HCT116 (cell line): ENCODE results near the gene SLC25A51. TPM values are rescaled to one million over a fixed set of nuclear protein-coding genes. Genes with fewer than 3 reads are reported as not detected.

Experiments used
- ATAC-seq: fragments of 200-7000 bp; cut with Tn5 transposase; 2 replicates; pipeline ENCODE4 v1.9.1; 2020; ENCODE audit warnings: mild to moderate bottlenecking, moderate library complexity
- BruUV-seq: library from RNA; stranded (reverse); fragments of 400-500 nt; replicated peaks from 2 replicates; lab custom pipeline; 2021; lab: Mats Ljungman, UMichigan
- CTCF ChIA-PET: fragments of 300-600 bp; sonication (Branson Sonifier 250); formaldehyde crosslinking; loops from one replicate; lab custom pipeline; 2021; ENCODE audit warnings: antibody characterized with exemption; lab: Charles Lee
- POLR2A ChIA-PET: fragments of 300-600, 350-600 bp; sonication (Branson Sonifier 250); formaldehyde crosslinking; loops from one replicate; lab custom pipeline; 2021; ENCODE audit warnings: antibody characterized with exemption; lab: Charles Lee
- RAD21 ChIA-PET, 2 experiments: fragments of 300-600 bp; sonication (Branson Sonifier 250); formaldehyde crosslinking; loops; one replicate each; lab custom pipeline; 2023; ENCODE audit warnings: low total read pairs in 2 of 2; ENCODE audit not compliant: uncharacterized antibody in 2 of 2, unreplicated experiment in 2 of 2, low non-redundant PET in 1 of 2; lab: Charles Lee
- DNase-seq: peaks from one replicate; pipeline ENCODE4 v3.0.0-alpha.2; 2010; ENCODE audit warnings: low read depth, low spot score
- H2AFZ ChIP-seq: fragments of 200-600 bp; shearing (Covaris generic), sonication (generic); 2 replicates; pipeline ENCODE4 v1.6.1; 2017; ENCODE audit warnings: low read depth, mixed run types, mixed read lengths, antibody characterized with exemption, low read length; ENCODE audit not compliant: poor library complexity, severe bottlenecking
- H3K27ac ChIP-seq: 2 replicates; pipeline ENCODE4 v1.5.1; 2012; ENCODE audit warnings: low read depth, low read length
- H3K27me3 ChIP-seq: fragments of 200-600 bp; sonication (generic); 2 replicates; pipeline ENCODE4 v1.6.1; 2016; ENCODE audit warnings: mixed run types, low read length, mixed read lengths; ENCODE audit not compliant: insufficient read depth
- H3K36me3 ChIP-seq, 2 experiments: fragments of 200-500 bp in 1 of 2; fragments of 200-600 bp in 1 of 2; sonication (Bioruptor generic) in 1 of 2; sonication (generic) in 1 of 2; 2 replicates each; pipeline versions ENCODE4 v1.5.1 to v1.6.1; 2014 to 2016; ENCODE audit warnings: low read length in 2 of 2, inconsistent platforms in 1 of 2, mixed read lengths in 1 of 2, mixed run types in 1 of 2; ENCODE audit not compliant: insufficient read depth in 2 of 2, control insufficient read depth in 1 of 2
- H3K4me1 ChIP-seq, 2 experiments: fragments of 200-600 bp in 1 of 2; sonication (generic) in 1 of 2; 2 replicates each; pipeline versions ENCODE4 v1.5.1 to v1.6.1; 2012 to 2017; ENCODE audit warnings: low read length in 2 of 2, inconsistent platforms in 1 of 2, mild to moderate bottlenecking in 1 of 2, mixed read lengths in 1 of 2, mixed run types in 1 of 2, moderate library complexity in 1 of 2; ENCODE audit not compliant: insufficient read depth in 2 of 2, control insufficient read depth in 1 of 2
- H3K4me2 ChIP-seq: fragments of 200-600 bp; sonication (generic); 2 replicates; pipeline ENCODE4 v1.6.1; 2017; ENCODE audit warnings: mixed run types, low read length, mixed read lengths
- H3K4me3 ChIP-seq, 2 experiments: fragments of 200-600 bp in 1 of 2; sonication (generic) in 1 of 2; replicated peaks in 1 of 2; 2 replicates each; pipeline ENCODE4 v1.5.1; 2011 to 2016; ENCODE audit warnings: low read length in 2 of 2, control low read depth in 1 of 2, low read depth in 1 of 2, mild to moderate bottlenecking in 1 of 2, mixed read lengths in 1 of 2, mixed run types in 1 of 2
- H3K79me2 ChIP-seq: fragments of 200-600 bp; sonication (generic); 2 replicates; pipeline ENCODE4 v1.6.1; 2017; ENCODE audit warnings: mild to moderate bottlenecking, mixed run types, low read length, moderate library complexity, mixed read lengths; ENCODE audit not compliant: insufficient read depth
- H3K9ac ChIP-seq: fragments of 200-600 bp; sonication (generic); 2 replicates; pipeline ENCODE4 v1.6.1; 2016; ENCODE audit warnings: low read length, mixed read lengths
- H3K9me2 ChIP-seq: fragments of 200-600 bp; sonication (generic), shearing (Covaris generic); 2 replicates; pipeline ENCODE4 v1.6.1; 2017; ENCODE audit warnings: mixed run types, mild to moderate bottlenecking, moderate library complexity; ENCODE audit not compliant: insufficient read depth
- H3K9me3 ChIP-seq, 2 experiments: fragments of 200-500 bp in 1 of 2; fragments of 200-600 bp in 1 of 2; sonication (Bioruptor generic) in 1 of 2; sonication (generic) in 1 of 2; 2 replicates each; pipeline ENCODE4 v1.6.1; 2014 to 2017; ENCODE audit warnings: low read length in 2 of 2, mixed read lengths in 2 of 2, inconsistent platforms in 1 of 2, low read depth in 1 of 2, mild to moderate bottlenecking in 1 of 2, mixed run types in 1 of 2, moderate library complexity in 1 of 2; ENCODE audit not compliant: control insufficient read depth in 1 of 2, insufficient read depth in 1 of 2
- H4K20me1 ChIP-seq: fragments of 200-600 bp; sonication (generic), shearing (Covaris generic); 2 replicates; pipeline ENCODE4 v1.6.1; 2017; ENCODE audit warnings: mixed run types, mild to moderate bottlenecking, moderate library complexity; ENCODE audit not compliant: insufficient read depth
- CBX3 ChIP-seq: IDR thresholded peaks from 2 replicates; pipeline ENCODE4 v1.6.1; 2012; ENCODE audit warnings: low read depth
- CEBPB ChIP-seq: IDR thresholded peaks from 2 replicates; pipeline ENCODE4 v1.6.1; 2012; ENCODE audit warnings: low read depth
- ELF1 ChIP-seq: IDR thresholded peaks from 2 replicates; pipeline ENCODE4 v1.6.1; 2012; ENCODE audit warnings: low read depth, borderline replicate concordance
- EZH2 ChIP-seq: fragments of 200-600 bp; sonication (generic); IDR thresholded peaks from 2 replicates; pipeline ENCODE4 v1.6.1; 2017; ENCODE audit warnings: antibody characterized with exemption, mixed run types
- EZH2phosphoT487 ChIP-seq: fragments of 200-600 bp; IDR thresholded peaks from 2 replicates; pipeline ENCODE4 v1.6.1; 2018; ENCODE audit warnings: antibody characterized with exemption, borderline replicate concordance
- FOSL1 ChIP-seq: IDR thresholded peaks from 2 replicates; pipeline ENCODE4 v1.6.1; 2012; ENCODE audit warnings: low read depth
- POLR2AphosphoS5 ChIP-seq: IDR thresholded peaks from 2 replicates; pipeline ENCODE4 v1.6.1; 2011; ENCODE audit warnings: mild to moderate bottlenecking, low read depth, low read length, moderate library complexity
- RAD21 ChIP-seq: IDR thresholded peaks from 2 replicates; pipeline ENCODE4 v1.6.1; 2012; ENCODE audit warnings: low read depth, mild to moderate bottlenecking
- SIN3A ChIP-seq: IDR thresholded peaks from 2 replicates; pipeline ENCODE4 v1.6.1; 2012; ENCODE audit warnings: low read depth
- SRF ChIP-seq: IDR thresholded peaks from 2 replicates; pipeline ENCODE4 v1.6.1; 2012; ENCODE audit warnings: low read depth
- YY1 ChIP-seq: IDR thresholded peaks from 2 replicates; pipeline ENCODE4 v1.6.1; 2011; ENCODE audit warnings: low read length, low read depth, moderate library complexity, mild to moderate bottlenecking; ENCODE audit not compliant: insufficient replicate concordance; ENCODE audit errors: extremely low read depth
- intact Hi-C: fragments of 100-400 bp; cut with micrococcal nuclease; formaldehyde crosslinking; loops from 2 replicates; pipeline ENCODE4 v1.10.0; 2022
- total RNA-seq: library from RNA; stranded (reverse); gene quantifications from one replicate; pipeline ENCODE4 v1.2.1, GENCODE V29; 2021; ENCODE audit not compliant: unreplicated experiment
- TF ChIP-seq, protein P1 (sequence below): IDR thresholded peaks from 2 replicates; pipeline ENCODE4 v1.6.1; 2012

The SLC25A51 gene
- total RNA-seq, 1 experiment from 2014 or later, result 27.3 TPM

DNA sequence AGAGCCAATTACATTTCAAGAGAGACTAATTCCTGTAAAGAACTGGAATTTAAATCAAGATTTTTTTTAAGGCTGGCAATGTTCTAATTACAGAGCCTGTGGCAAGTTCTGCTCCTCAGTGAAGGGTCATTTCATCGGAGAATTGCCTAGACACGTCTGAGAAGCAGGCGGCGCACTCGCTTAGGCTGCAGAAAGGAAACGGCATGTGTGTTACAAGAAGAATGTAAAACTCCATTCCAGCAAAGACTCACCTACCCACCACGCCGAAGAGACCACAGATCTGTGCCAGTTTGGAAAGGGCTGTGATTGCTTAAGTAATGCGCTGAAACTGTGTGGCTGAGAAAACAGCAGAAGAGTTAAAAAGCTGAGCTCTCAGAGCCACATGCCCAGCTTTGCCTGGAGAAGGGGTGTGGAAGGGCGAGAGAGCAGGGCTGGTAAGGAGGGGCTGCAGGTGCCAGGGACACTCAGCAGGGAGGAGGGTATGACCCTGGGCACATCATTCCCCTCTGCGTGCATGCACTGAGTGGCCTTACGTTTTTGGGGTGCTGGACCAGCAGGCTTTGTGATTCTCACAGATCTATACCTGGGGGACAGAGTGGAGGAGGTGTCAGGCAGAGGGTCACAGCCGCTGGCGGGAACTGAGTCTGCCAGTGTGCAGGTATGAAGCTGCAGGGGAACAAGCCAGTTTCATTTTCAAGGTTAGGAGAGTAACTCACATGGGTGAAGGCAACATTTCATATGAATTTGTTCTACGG, 17.8 kb upstream of the SLC25A51 start:
- no peak overlapping the region for H3K4me2 ChIP-seq
- CTCF ChIA-PET, result interaction anchor here (1.5 kb wide), 1 partner anchor 103 kb away, joined by 3 read pairs; no protein-coding TSS in a partner anchor
- H2AFZ ChIP-seq, result no peak overlapping the region
- POLR2A ChIA-PET, result no interaction called here
- no peak overlapping the region for H3K4me3 ChIP-seq
- H4K20me1 ChIP-seq, result no peaks in the 10 kb centered on the region
- no peak overlapping the region for H3K9ac ChIP-seq
- intact Hi-C loops, result no loop called here
- no peaks in the 10 kb centered on the region for H3K9me2 ChIP-seq
- ATAC-seq (no peak), DNase-seq (no peak)
- peaks cover 13 to 22% of the 10 kb centered on the region in 2 experiments for H3K4me1 ChIP-seq
- no peaks in the 10 kb centered on the region for H3K9me3 ChIP-seq
- RAD21 ChIA-PET, result no interaction called here
- H3K79me2 ChIP-seq, result peaks cover 7% of the 10 kb centered on the region; the same call in 1 of the 2 replicates
- no TSS peak for BruUV-seq
- no peak overlapping the region for H3K27ac ChIP-seq
- H3K27me3 ChIP-seq, result no peaks in the 10 kb centered on the region
- peaks cover 7 to 23% of the 10 kb centered on the region in 2 experiments; a peak in 3 of 4 replicates for H3K36me3 ChIP-seq
- TF ChIP-seq SIN3A (no peak), EZH2phosphoT487 (no peak)
- TF ChIP-seq, protein P1, sequence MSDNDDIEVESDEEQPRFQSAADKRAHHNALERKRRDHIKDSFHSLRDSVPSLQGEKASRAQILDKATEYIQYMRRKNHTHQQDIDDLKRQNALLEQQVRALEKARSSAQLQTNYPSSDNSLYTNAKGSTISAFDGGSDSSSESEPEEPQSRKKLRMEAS, result no peak

DNA sequence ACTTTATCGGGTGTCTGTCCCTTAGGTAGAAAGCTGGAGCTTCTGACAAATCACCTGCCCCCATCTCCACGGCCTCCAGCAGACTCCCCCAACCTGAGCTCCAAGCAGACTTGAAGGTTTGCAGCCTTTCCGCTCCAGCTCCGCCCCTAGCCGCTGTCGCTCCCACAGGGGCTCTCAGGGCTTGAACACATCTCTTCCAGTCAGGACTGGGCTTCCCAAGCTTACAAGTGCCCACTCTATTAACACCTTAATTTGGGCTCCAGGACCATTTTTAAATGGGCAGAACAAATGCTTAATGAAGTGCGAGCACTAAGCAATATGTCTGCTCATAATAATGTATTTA, 17.2 kb upstream of the SLC25A51 start:
- Histone ChIP-seq H3K27ac (no peak overlapping the region), H3K4me3 (no peak overlapping the region), H3K9me3 (no peaks in the 10 kb centered on the region), H3K27me3 (no peaks in the 10 kb centered on the region), H4K20me1 (no peaks in the 10 kb centered on the region), H3K4me2 (no peak overlapping the region), H3K36me3 (peaks cover 7 to 23% of the 10 kb centered on the region in 2 experiments; a peak in 3 of 4 replicates), H3K4me1 (peaks cover 7 to 16% of the 10 kb centered on the region in 2 experiments), H3K9ac (no peak overlapping the region), H2AFZ (no peak overlapping the region), H3K79me2 (peaks cover 7% of the 10 kb centered on the region; the same call in 1 of the 2 replicates), H3K9me2 (no peaks in the 10 kb centered on the region)
- ChIA-PET RAD21 (no interaction called here), POLR2A (no interaction called here), CTCF (interaction anchor here (1.5 kb wide), 1 partner anchor 103 kb away, joined by 3 read pairs; no protein-coding TSS in a partner anchor)
- DNase-seq (no peak), ATAC-seq (no peak)
- intact Hi-C loops, result no loop called here
- TF ChIP-seq YY1 (no peak), POLR2AphosphoS5 (no peak), EZH2 (no peak), ELF1 (no peak), CEBPB (no peak), FOSL1 (no peak), RAD21 (no peak), CBX3 (no peak), SRF (no peak)
- no TSS peak for BruUV-seq
